GM12891 (cell line): Measurements from ENCODE around the gene NMT1.

ENCODE experiments used
- PAX5 ChIP-seq: IDR thresholded peaks from 2 replicates; pipeline ENCODE4 v1.6.1; 2011; ENCODE audit warnings: low read length, moderate library complexity, mild to moderate bottlenecking; ENCODE audit not compliant: insufficient read depth, severe bottlenecking
- POLR2A ChIP-seq: IDR thresholded peaks from 2 replicates; pipeline ENCODE4 v1.6.1; 2011; ENCODE audit warnings: low read depth, low read length, control low read depth
- POLR2AphosphoS5 ChIP-seq: IDR thresholded peaks from 2 replicates; pipeline ENCODE4 v1.6.1; 2011; ENCODE audit warnings: low read depth, low read length, control low read depth
- POU2F2 ChIP-seq: IDR thresholded peaks from 2 replicates; pipeline ENCODE4 v1.6.1; 2011; ENCODE audit warnings: low read depth, mild to moderate bottlenecking, control low read depth, low read length, moderate library complexity
- SPI1 ChIP-seq: IDR thresholded peaks from 2 replicates; pipeline ENCODE4 v1.6.1; 2011; ENCODE audit warnings: low read depth, low read length, control low read depth
- TAF1 ChIP-seq: IDR thresholded peaks from 2 replicates; pipeline ENCODE4 v1.6.1; 2011; ENCODE audit warnings: low read depth, low read length, control low read depth

GRCh38 chr17:45107293-45108010 lies 46.3 kb downstream of the NMT1 start:
- no peak for TF ChIP-seq TAF1
- no peak for TF ChIP-seq PAX5
- TF ChIP-seq POLR2AphosphoS5 = no peak
- no peak for TF ChIP-seq POLR2A
- no peak for TF ChIP-seq SPI1
- no peak for TF ChIP-seq POU2F2
